ENCODE data around the gene STK11. TPM values are rescaled to one million over a fixed set of nuclear protein-coding genes. Genes with fewer than 3 reads are reported as not detected.
A peak's percentile ranks its signal among the peaks of the same experiment; 100 is the strongest.

The STK11 gene
- 10 to 100 TPM; 51.5 to 61.1 (median 54.0) TPM for total RNA-seq
- 52.0 TPM for total RNA-seq (2013)

- Mint-ChIP-seq H3K4me1 (peaks cover 14 to 34% of the 10 kb centered on the region in 2 donors), H3K36me3 (no peaks in the 10 kb centered on the region), H3K4me3 (peak within 1 kb of the TSS; percentile 96), H3K9me3 (no peaks in the 10 kb centered on the region), H3K27me3 (ENCODE audit: low read depth in 2 of 2) (no peaks in the 10 kb centered on the region), H3K27ac (peak within 1 kb of the TSS; percentile 88 to 90)
- peak; percentile 92 to 98 (median 94) for ATAC-seq
- H3K27me3 ChIP-seq (ENCODE audit: control insufficient read depth, insufficient read depth, low read length), result no peaks in the 10 kb centered on the region
- H3K4me3 ChIP-seq (ENCODE audit: low read length), result peak within 1 kb of the TSS; percentile 55
- 4% methylated on average over 114 of the region's 114 CpGs for WGBS (ENCODE audit: insufficient coverage)
- H3K36me3 ChIP-seq (ENCODE audit: control insufficient read depth, insufficient read depth, low read length), result peaks cover 8% of the 10 kb centered on the region
- peaks cover 47% of the 10 kb centered on the region for H3K4me1 ChIP-seq (ENCODE audit: control insufficient read depth, insufficient read depth, low read length)
- intact Hi-C loops (cut with micrococcal nuclease), result loop anchor here (1.0 kb wide), 1 partner anchor 73 kb away; no protein-coding TSS in a partner anchor
- peak; percentile 98 to 100 for DNase-seq
- no peak for TF ChIP-seq CTCF (IDR thresholded peaks at IDR 0.05)
- H3K9me3 ChIP-seq (ENCODE audit: control insufficient read depth, insufficient read depth, low read length), result no peaks in the 10 kb centered on the region
- peak within 1 kb of the TSS; percentile 77 for H3K27ac ChIP-seq (ENCODE audit: low read length)
These were observed at the start of gene STK11 for GRCh38 chr19:1205114-1206099. STK11 (plus strand) TSS chr19:1205778; CDS start chr19:1206914, 1,136 bp downstream.

GRCh38 chr19:1156305-1156801 lies 49.2 kb upstream of the STK11 start:
- Histone ChIP-seq H3K4me1 (ENCODE audit: control insufficient read depth, insufficient read depth, low read length) (peaks cover 12% of the 10 kb centered on the region), H3K36me3 (ENCODE audit: control insufficient read depth, insufficient read depth, low read length) (peaks cover 16% of the 10 kb centered on the region), H3K27ac (ENCODE audit: low read length) (no peak overlapping the region), H3K4me3 (ENCODE audit: low read length) (no peak overlapping the region), H3K9me3 (ENCODE audit: control insufficient read depth, insufficient read depth, low read length) (no peaks in the 10 kb centered on the region), H3K27me3 (ENCODE audit: control insufficient read depth, insufficient read depth, low read length) (no peaks in the 10 kb centered on the region)
- Mint-ChIP-seq H3K4me3 (no peak overlapping the region), H3K27ac (no peak overlapping the region), H3K9me3 (no peaks in the 10 kb centered on the region), H3K36me3 (no peaks in the 10 kb centered on the region), H3K4me1 (peaks cover 0 to 4% of the 10 kb centered on the region in 2 donors), H3K27me3 (ENCODE audit: low read depth in 2 of 2) (no peaks in the 10 kb centered on the region)
- WGBS (ENCODE audit: insufficient coverage), result 97% methylated on average over 24 of the region's 24 CpGs
- DNase-seq, result no peak
- no peak for TF ChIP-seq CTCF (IDR thresholded peaks at IDR 0.05)
- intact Hi-C loops (cut with micrococcal nuclease), result no loop called here
- ATAC-seq, result no peak

- Mint-ChIP-seq H3K9me3 (no peaks in the 10 kb centered on the region), H3K4me3 (no peak overlapping the region), H3K27ac (no peak overlapping the region), H3K27me3 (ENCODE audit: low read depth in 2 of 2) (no peaks in the 10 kb centered on the region), H3K36me3 (no peaks in the 10 kb centered on the region), H3K4me1 (peaks cover 0 to 4% of the 10 kb centered on the region in 2 donors)
- Histone ChIP-seq H3K27me3 (ENCODE audit: control insufficient read depth, insufficient read depth, low read length) (no peaks in the 10 kb centered on the region), H3K27ac (ENCODE audit: low read length) (no peak overlapping the region), H3K36me3 (ENCODE audit: control insufficient read depth, insufficient read depth, low read length) (peaks cover 12% of the 10 kb centered on the region), H3K9me3 (ENCODE audit: control insufficient read depth, insufficient read depth, low read length) (no peaks in the 10 kb centered on the region), H3K4me1 (ENCODE audit: control insufficient read depth, insufficient read depth, low read length) (peaks cover 12% of the 10 kb centered on the region), H3K4me3 (ENCODE audit: low read length) (no peak overlapping the region)
- 97% methylated on average over 46 of the region's 46 CpGs for WGBS (ENCODE audit: insufficient coverage)
- ATAC-seq (no peak), DNase-seq (no peak)
- intact Hi-C loops (cut with micrococcal nuclease), result no loop called here
- TF ChIP-seq CTCF (IDR thresholded peaks at IDR 0.05), result no peak
These were observed 48.6 kb upstream of the STK11 start for GRCh38 chr19:1156830-1157615.
